ENCODE data around the gene PTPRD.

PTPRD gene

GRCh38 chr9:10054456-10054855 lies 558.3 kb downstream of the PTPRD start:
- DNase-seq (ENCODE audit: low spot score) = no peak

GRCh38 chr9:10052916-10053315 lies 559.9 kb downstream of the PTPRD start:
- FAIRE-seq (no peak), DNase-seq (ENCODE audit: low spot score) (no peak)

More at GRCh38 chr9:10054456-10054855, 558.3 kb downstream of the PTPRD start:
- FAIRE-seq = no peak

- no peak for FAIRE-seq
- DNase-seq (ENCODE audit: low spot score) = no peak
Observed at GRCh38 chr9:10052181-10052580, 560.6 kb downstream of the PTPRD start.

- DNase-seq (ENCODE audit: low spot score) (no peak), FAIRE-seq (no peak)
Observed at GRCh38 chr9:10050016-10050415, 562.8 kb downstream of the PTPRD start.

- DNase-seq (ENCODE audit: low spot score) (no peak), FAIRE-seq (no peak)
Observed at GRCh38 chr9:10048994-10049393, 563.8 kb downstream of the PTPRD start.

- no peak for DNase-seq (ENCODE audit: low spot score)
- no peak for FAIRE-seq
Observed at GRCh38 chr9:10045598-10045997, 567.2 kb downstream of the PTPRD start.

GRCh38 chr9:10041726-10042229 lies 571.0 kb downstream of the PTPRD start:
- DNase-seq (ENCODE audit: low spot score) = no peak
- FAIRE-seq = no peak

GRCh38 chr9:10036095-10036494 lies 576.7 kb downstream of the PTPRD start:
- no peak for FAIRE-seq
- DNase-seq (ENCODE audit: low spot score) = no peak

- DNase-seq (ENCODE audit: low spot score) (no peak), FAIRE-seq (no peak)
Observed at GRCh38 chr9:10032166-10032565, 580.6 kb downstream of the PTPRD start.

- no peak for FAIRE-seq
Observed at GRCh38 chr9:10026443-10026984, 586.3 kb downstream of the PTPRD start.

GRCh38 chr9:10015755-10016154 lies 597.0 kb downstream of the PTPRD start:
- DNase-seq (ENCODE audit: low spot score) = no peak
- FAIRE-seq = no peak

More at GRCh38 chr9:10026443-10026984, 586.3 kb downstream of the PTPRD start:
- no peak for DNase-seq (ENCODE audit: low spot score)

- DNase-seq (ENCODE audit: low spot score) = no peak
Observed at GRCh38 chr9:10014889-10015288, 597.9 kb downstream of the PTPRD start.

GRCh38 chr9:10009401-10009800 lies 603.4 kb downstream of the PTPRD start:
- no peak for FAIRE-seq
- DNase-seq (ENCODE audit: low spot score) = no peak

More at GRCh38 chr9:10014889-10015288, 597.9 kb downstream of the PTPRD start:
- no peak for FAIRE-seq

GRCh38 chr9:10008101-10008799 lies 604.6 kb downstream of the PTPRD start:
- DNase-seq (ENCODE audit: low spot score) = no peak
- FAIRE-seq = no peak

- DNase-seq (ENCODE audit: low spot score) (no peak), FAIRE-seq (no peak)
Observed at GRCh38 chr9:10007356-10007755, 605.4 kb downstream of the PTPRD start.

- FAIRE-seq (no peak), DNase-seq (ENCODE audit: low spot score) (no peak)
Observed at GRCh38 chr9:10005206-10005605, 607.6 kb downstream of the PTPRD start.

- FAIRE-seq (no peak), DNase-seq (ENCODE audit: low spot score) (no peak)
Observed at GRCh38 chr9:10003047-10003446, 609.8 kb downstream of the PTPRD start.

GRCh38 chr9:10000669-10001068 lies 612.1 kb downstream of the PTPRD start:
- FAIRE-seq (no peak), DNase-seq (ENCODE audit: low spot score) (no peak)

- DNase-seq (ENCODE audit: low spot score) = no peak
- no peak for FAIRE-seq
Observed at GRCh38 chr9:9998491-9999287, 614.1 kb downstream of the PTPRD start.

- FAIRE-seq (no peak), DNase-seq (ENCODE audit: low spot score) (no peak)
Observed at GRCh38 chr9:9997585-9997984, 615.2 kb downstream of the PTPRD start.

- FAIRE-seq (no peak), DNase-seq (ENCODE audit: low spot score) (no peak)
Observed at GRCh38 chr9:9996259-9996658, 616.5 kb downstream of the PTPRD start.

GRCh38 chr9:9992936-9993335 lies 619.9 kb downstream of the PTPRD start:
- DNase-seq (ENCODE audit: low spot score) = no peak
- FAIRE-seq = no peak
